Superior temporal gyrus (tissue), 1 donor: Measurements from ENCODE around the gene RSPH1.
"Not testable (repeated sequence)": the region's sequence is repeated elsewhere in the genome, so short reads cannot be mapped to it uniquely, and the experiment has no call there.

Source experiments
- DNase-seq: peaks from one replicate; pipeline ENCODE4 v3.0.0-alpha.2; 2016; ENCODE audit errors: extremely low spot score

Gene RSPH1

GRCh38 chr21:42489006-42489563 lies 6.9 kb downstream of the RSPH1 start:
- DNase-seq = no peak

- DNase-seq = no peak
Observed at GRCh38 chr21:42486531-42486930, 9.5 kb downstream of the RSPH1 start.

GRCh38 chr21:42486072-42486471 lies 10.0 kb downstream of the RSPH1 start:
- DNase-seq = no peak

- no peak for DNase-seq
Observed at GRCh38 chr21:42484966-42485365, 11.1 kb downstream of the RSPH1 start.

GRCh38 chr21:42481169-42481568 lies 14.9 kb downstream of the RSPH1 start:
- DNase-seq = no peak

- DNase-seq = no peak
Observed at GRCh38 chr21:42480736-42481135, 15.3 kb downstream of the RSPH1 start.

- no peak for DNase-seq
Observed at GRCh38 chr21:42479582-42479981, 16.4 kb downstream of the RSPH1 start.

- no peak for DNase-seq
Observed at GRCh38 chr21:42478504-42478903, 17.5 kb downstream of the RSPH1 start.

GRCh38 chr21:42476388-42477331 lies 19.4 kb downstream of the RSPH1 start:
- DNase-seq = no peak

GRCh38 chr21:42475526-42476387 lies 20.3 kb downstream of the RSPH1 start:
- no peak for DNase-seq

GRCh38 chr21:42475036-42475435 lies 21.0 kb downstream of the RSPH1 start:
- DNase-seq = no peak

- DNase-seq = no peak
Observed at GRCh38 chr21:42474043-42474831, 21.8 kb downstream of the RSPH1 start.

GRCh38 chr21:42473498-42474042 lies 22.5 kb downstream of the RSPH1 start:
- DNase-seq = no peak

- DNase-seq = no peak
Observed at GRCh38 chr21:42472521-42472920, 23.5 kb downstream of the RSPH1 start.

- no peak for DNase-seq
Observed at GRCh38 chr21:42471716-42472330, 24.2 kb downstream of the RSPH1 start.

GRCh38 chr21:42471206-42471605 lies 24.8 kb downstream of the RSPH1 start:
- no peak for DNase-seq

GRCh38 chr21:42469726-42470125 lies 26.3 kb downstream of the RSPH1 start:
- not testable (repeated sequence) for DNase-seq

- no peak for DNase-seq
Observed at GRCh38 chr21:42469272-42469671, 26.8 kb downstream of the RSPH1 start.

GRCh38 chr21:42468491-42469131 lies 27.4 kb downstream of the RSPH1 start:
- DNase-seq = no peak
